Natural killer cell (primary cell): Measurements from ENCODE around the gene IFNE. TPM values are rescaled to one million over a fixed set of nuclear protein-coding genes. Genes with fewer than 3 reads are reported as not detected.
A peak's percentile ranks its signal among the peaks of the same experiment; 100 is the strongest.

Experiments used
- ATAC-seq, 3 donors: fragments of 150-1000 bp in 2 of 3; fragments of 200-7000 bp in 1 of 3; cut with Tn5 transposase; 1 replicate in 1 of 3; 2 replicates in 2 of 3; pipeline ENCODE4 v1.10.0; 2021; ENCODE audit warnings: mild to moderate bottlenecking in 2 of 3, moderate library complexity in 2 of 3
- DNase-seq, 2 donors: peaks; one replicate each; pipeline versions ENCODE4 v3.0.0 to v3.0.0-alpha.2; 2013 to 2021; ENCODE audit warnings: mixed read lengths in 1 of 2
- H3K27ac ChIP-seq: one replicate; pipeline ENCODE4 v1.5.1; 2013; ENCODE audit warnings: mild to moderate bottlenecking, low read length
- H3K27me3 ChIP-seq: one replicate; pipeline ENCODE4 v1.6.1; 2013; ENCODE audit warnings: low read length; ENCODE audit not compliant: control insufficient read depth, insufficient read depth
- H3K36me3 ChIP-seq: one replicate; pipeline ENCODE4 v1.6.1; 2013; ENCODE audit warnings: low read length; ENCODE audit not compliant: control insufficient read depth, insufficient read depth
- H3K4me1 ChIP-seq: one replicate; pipeline ENCODE4 v1.6.1; 2013; ENCODE audit warnings: low read length; ENCODE audit not compliant: control insufficient read depth, insufficient read depth
- H3K4me3 ChIP-seq: one replicate; pipeline ENCODE4 v1.5.1; 2013; ENCODE audit warnings: low read length
- H3K9me3 ChIP-seq: one replicate; pipeline ENCODE4 v1.6.1; 2013; ENCODE audit warnings: low read length; ENCODE audit not compliant: control insufficient read depth, insufficient read depth
- H3K27ac Mint-ChIP-seq, 2 donors: one replicate each; pipeline ENCODE4 v1.8.0; 2022; ENCODE audit warnings: mild to moderate bottlenecking in 2 of 2, mixed read lengths in 2 of 2, moderate library complexity in 1 of 2
- H3K27me3 Mint-ChIP-seq, 2 donors: one replicate each; pipeline ENCODE4 v1.8.0; 2022; ENCODE audit warnings: low read depth in 2 of 2, mixed read lengths in 2 of 2
- H3K36me3 Mint-ChIP-seq: one replicate; pipeline ENCODE4 v1.8.0; 2022; ENCODE audit warnings: mixed read lengths
- H3K4me1 Mint-ChIP-seq, 2 donors: one replicate each; pipeline ENCODE4 v1.8.0; 2022; ENCODE audit warnings: mixed read lengths in 2 of 2
- H3K4me3 Mint-ChIP-seq: one replicate; pipeline ENCODE4 v1.8.0; 2022; ENCODE audit warnings: mild to moderate bottlenecking, moderate library complexity, mixed read lengths
- H3K9me3 Mint-ChIP-seq, 2 donors: one replicate each; pipeline ENCODE4 v1.8.0; 2022; ENCODE audit warnings: mixed read lengths in 2 of 2
- WGBS: methylation state at CpG from one replicate; pipeline ENCODE4 v1.1.7; 2013; ENCODE audit warnings: missing lambda C conversion rate; ENCODE audit not compliant: insufficient coverage; 5-methylcytosine and 5-hydroxymethylcytosine counted together
- intact Hi-C: fragments of 100-400 bp; cut with micrococcal nuclease; formaldehyde crosslinking; loops from one replicate; pipeline ENCODE4 v1.14.2; 2022
- total RNA-seq, 4 donors: library from RNA; stranded (reverse); fragments of 120-200 nt in 1 of 4; gene quantifications; one replicate each; pipeline versions ENCODE4 v1.2.3 to v1.2.4, GENCODE V29; 2013 to 2022
- TF ChIP-seq, protein P1 (sequence below): fragments of 200-600 bp; IDR thresholded peaks from one replicate; pipeline ENCODE4 v1.8.0; 2022; ENCODE audit warnings: antibody characterized with exemption

IFNE gene
- total RNA-seq, 3 donors from 2014 or later (not counting 1 experiment from before 2014, with no cell fraction given), result not detected

- Histone ChIP-seq H3K4me3 (no peak overlapping the region), H3K9me3 (no peaks in the 10 kb centered on the region), H3K4me1 (peaks cover 4% of the 10 kb centered on the region), H3K36me3 (no peaks in the 10 kb centered on the region), H3K27me3 (no peaks in the 10 kb centered on the region), H3K27ac (no peak overlapping the region)
- 83% methylated on average over 4 of the region's 4 CpGs for WGBS
- intact Hi-C loops, result no loop called here
- no peak for ATAC-seq
- Mint-ChIP-seq H3K27me3 (peaks cover 12 to 17% of the 10 kb centered on the region in 2 donors), H3K27ac (no peak overlapping the region), H3K4me3 (peak overlapping the region; percentile 6), H3K4me1 (no peaks in the 10 kb centered on the region), H3K36me3 (no peaks in the 10 kb centered on the region), H3K9me3 (no peaks in the 10 kb centered on the region)
- no peak for DNase-seq
- TF ChIP-seq, protein P1, sequence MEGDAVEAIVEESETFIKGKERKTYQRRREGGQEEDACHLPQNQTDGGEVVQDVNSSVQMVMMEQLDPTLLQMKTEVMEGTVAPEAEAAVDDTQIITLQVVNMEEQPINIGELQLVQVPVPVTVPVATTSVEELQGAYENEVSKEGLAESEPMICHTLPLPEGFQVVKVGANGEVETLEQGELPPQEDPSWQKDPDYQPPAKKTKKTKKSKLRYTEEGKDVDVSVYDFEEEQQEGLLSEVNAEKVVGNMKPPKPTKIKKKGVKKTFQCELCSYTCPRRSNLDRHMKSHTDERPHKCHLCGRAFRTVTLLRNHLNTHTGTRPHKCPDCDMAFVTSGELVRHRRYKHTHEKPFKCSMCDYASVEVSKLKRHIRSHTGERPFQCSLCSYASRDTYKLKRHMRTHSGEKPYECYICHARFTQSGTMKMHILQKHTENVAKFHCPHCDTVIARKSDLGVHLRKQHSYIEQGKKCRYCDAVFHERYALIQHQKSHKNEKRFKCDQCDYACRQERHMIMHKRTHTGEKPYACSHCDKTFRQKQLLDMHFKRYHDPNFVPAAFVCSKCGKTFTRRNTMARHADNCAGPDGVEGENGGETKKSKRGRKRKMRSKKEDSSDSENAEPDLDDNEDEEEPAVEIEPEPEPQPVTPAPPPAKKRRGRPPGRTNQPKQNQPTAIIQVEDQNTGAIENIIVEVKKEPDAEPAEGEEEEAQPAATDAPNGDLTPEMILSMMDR, result no peak
Observed at GRCh38 chr9:21506626-21507482, 24.7 kb upstream of the IFNE start.

GRCh38 chr9:21505425-21506179 is 23.5 kb upstream of the IFNE start:
- Histone ChIP-seq H3K27ac (no peak overlapping the region), H3K4me3 (no peak overlapping the region), H3K36me3 (no peaks in the 10 kb centered on the region), H3K9me3 (no peaks in the 10 kb centered on the region), H3K4me1 (peaks cover 4% of the 10 kb centered on the region), H3K27me3 (no peaks in the 10 kb centered on the region)
- Mint-ChIP-seq H3K9me3 (no peaks in the 10 kb centered on the region), H3K4me3 (peak overlapping the region; percentile 40), H3K27me3 (peaks cover 8 to 17% of the 10 kb centered on the region in 2 donors), H3K27ac (no peak overlapping the region), H3K36me3 (no peaks in the 10 kb centered on the region), H3K4me1 (no peaks in the 10 kb centered on the region)
- DNase-seq (peak in 1 of 2 donors; percentile 13), ATAC-seq (peak in 1 of 3 donors; percentile 39)
- TF ChIP-seq, protein P1, result no peak
- intact Hi-C loops, result no loop called here
- 61% methylated on average over 8 of the region's 10 CpGs for WGBS

DNA sequence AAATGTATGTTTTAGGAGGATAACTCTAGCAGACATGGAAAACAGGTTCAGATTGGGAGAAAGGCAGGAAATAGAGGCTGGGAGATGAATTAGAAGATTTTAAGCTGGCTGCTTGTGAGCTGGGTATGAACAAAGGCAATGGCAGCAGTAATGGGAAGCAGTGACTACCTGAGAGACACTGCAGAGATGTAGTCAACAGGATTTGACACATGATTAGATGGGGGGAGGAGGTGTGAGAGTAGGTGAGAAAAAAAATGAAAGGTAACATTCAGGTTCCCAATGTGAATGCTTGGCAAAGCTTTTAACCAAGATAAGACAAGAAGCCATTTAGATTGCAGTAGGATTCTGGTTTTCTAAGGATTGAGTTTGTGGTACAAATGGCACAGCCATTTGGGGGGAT is 22.8 kb upstream of the IFNE start:
- peak overlapping the region; percentile 24 for H3K27ac ChIP-seq
- H3K4me3 ChIP-seq, result no peak overlapping the region
- intact Hi-C loops, result no loop called here
- no peak overlapping the region for H3K4me3 Mint-ChIP-seq
- no peaks in the 10 kb centered on the region for H3K9me3 ChIP-seq
- H3K9me3 Mint-ChIP-seq, result no peaks in the 10 kb centered on the region
- TF ChIP-seq, protein P1, result no peak
- H3K27me3 ChIP-seq, result no peaks in the 10 kb centered on the region
- H3K36me3 Mint-ChIP-seq, result no peaks in the 10 kb centered on the region
- DNase-seq, result peak in 1 of 2 donors; percentile 43
- no peak overlapping the region for H3K27ac Mint-ChIP-seq
- H3K27me3 Mint-ChIP-seq, result peaks cover 8 to 17% of the 10 kb centered on the region in 2 donors
- H3K4me1 Mint-ChIP-seq, result no peaks in the 10 kb centered on the region
- H3K4me1 ChIP-seq, result peaks cover 4% of the 10 kb centered on the region
- ATAC-seq, result peak in 2 of 3 donors; percentile 49
- no peaks in the 10 kb centered on the region for H3K36me3 ChIP-seq
